GM19043 (cell line): ENCODE results near the gene BRF1.

Source experiments
- ATAC-seq: cut with Tn5 transposase; IDR thresholded peaks from one replicate; pipeline ENCODE4 v1.9.1; 2021; ENCODE audit warnings: low read depth; ENCODE audit not compliant: unreplicated experiment

The BRF1 gene

DNA sequence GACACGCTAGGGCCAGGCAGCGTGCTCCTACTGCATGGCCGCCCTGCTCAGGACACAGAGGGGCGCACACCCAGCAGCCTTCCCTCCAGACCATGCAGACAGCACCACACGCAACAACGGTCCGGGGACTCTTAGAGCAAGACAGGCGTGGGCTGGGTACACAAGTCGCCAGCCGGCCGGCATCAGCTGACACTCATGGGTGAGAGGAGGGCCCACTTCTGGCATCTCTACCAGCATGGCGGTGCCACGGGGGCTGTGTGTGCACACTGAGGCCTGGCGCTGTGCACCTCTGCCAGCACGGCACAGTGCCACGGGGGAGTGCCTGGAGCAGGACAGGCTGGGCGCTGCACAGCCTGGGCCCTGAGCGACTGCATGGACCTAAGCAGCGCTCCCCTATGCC lies 59.2 kb downstream of the BRF1 start:
- no peak for ATAC-seq

DNA sequence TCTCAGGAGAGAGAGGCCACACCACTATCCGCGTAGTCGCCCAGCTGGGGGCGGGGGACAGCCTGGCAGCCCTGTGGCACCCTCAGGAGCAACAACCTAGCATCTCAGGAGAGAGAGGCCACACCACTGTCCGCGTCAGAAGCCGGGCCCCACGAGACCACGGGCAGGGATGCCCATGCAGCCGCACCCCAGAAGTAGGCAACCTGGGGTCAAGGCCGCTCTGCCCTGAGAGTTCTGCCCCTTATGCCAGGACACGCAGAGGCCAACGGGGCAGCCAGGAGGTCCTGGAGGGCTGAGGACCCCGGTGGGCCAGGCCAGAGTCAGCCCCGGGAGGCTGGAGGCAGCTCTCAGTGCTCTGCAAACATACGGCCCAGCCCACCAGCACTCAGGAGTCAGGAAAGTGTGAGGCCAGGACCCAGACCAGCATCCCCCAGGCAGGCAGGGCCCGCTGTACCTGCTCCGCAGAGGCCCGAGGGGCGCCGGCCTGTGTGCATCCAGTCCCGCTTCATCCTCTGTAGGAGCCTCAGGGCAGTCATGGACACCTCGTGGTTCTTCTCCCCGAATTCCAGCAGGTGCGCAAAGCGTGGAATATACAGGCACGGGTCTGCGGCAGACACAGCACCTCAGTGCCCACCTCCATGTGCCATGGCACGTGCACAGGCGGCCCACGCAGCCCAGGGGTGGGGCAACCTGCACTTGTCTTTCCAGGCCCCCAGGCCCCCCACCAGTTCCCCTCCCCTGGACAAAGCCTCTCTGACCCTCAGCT lies 59.8 kb downstream of the BRF1 start:
- no peak for ATAC-seq

DNA sequence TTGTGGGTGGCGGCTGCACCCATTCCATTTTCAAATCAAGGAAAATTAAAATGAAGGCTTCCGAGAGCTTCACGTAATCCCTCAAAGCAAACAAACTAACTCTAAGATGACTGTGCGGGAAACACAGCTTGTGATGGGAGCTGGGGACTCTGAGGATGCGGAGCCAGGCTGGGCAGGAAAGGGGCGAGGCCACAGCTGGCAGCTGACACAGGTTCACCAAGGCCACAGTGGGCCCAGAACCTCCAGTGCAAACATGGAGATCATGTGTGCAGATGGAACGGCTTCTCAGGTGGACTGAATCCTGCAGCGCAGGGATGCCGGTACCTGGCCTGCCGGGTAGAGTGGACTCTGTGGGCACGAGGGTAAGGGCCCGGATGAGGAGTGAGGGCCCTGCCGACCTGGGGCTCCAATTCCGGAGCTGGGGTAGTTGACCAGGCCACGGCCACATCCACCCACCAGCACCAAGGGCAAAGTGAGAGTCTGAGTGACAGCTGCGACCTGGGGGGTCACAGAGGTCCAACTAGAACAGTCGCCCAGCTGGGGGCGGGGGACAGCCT lies 71.6 kb downstream of the BRF1 start:
- no peak for ATAC-seq

DNA sequence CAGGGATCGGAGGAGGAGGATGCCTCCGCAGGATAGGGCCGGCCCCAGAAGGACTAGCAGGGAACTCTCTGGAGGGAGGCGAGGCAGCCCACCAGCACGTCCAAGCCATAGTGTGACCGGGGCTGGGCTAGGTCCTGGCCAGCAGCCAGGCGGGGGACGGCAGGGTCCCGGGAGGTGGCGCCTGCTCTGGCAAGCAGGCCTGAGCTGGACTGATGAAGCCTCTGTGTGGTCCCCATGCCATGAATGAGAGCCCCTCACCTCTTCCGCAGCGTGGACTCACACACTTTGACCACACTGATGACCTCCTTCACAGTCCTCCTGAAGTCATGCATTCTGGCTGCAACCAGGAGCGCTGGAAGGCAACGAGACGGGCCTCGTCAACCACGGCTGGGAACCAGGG lies 72.2 kb downstream of the BRF1 start:
- no peak for ATAC-seq

DNA sequence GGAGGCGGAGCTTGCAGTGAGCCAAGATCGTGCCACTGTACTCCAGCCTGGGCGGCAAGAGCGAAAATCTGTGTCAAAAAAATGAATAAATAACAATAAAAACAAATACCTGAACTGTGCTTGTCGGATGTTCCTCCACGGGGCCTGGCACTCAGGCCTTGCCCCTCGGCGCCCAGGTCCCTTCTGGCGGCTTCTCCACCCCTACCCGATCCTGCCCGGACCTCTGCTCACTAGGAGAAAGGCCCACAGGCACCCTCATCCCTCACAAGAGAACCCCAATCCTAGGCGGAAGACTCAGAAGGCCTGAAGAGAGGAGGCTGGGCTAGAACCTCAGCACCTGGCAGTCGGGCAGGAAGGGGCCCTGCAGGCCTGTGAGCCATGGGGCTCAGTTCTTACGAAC lies 73.5 kb downstream of the BRF1 start:
- ATAC-seq, result no peak

- no peak for ATAC-seq
Observed at GRCh38 chr14:105226198-105226597, 74.6 kb downstream of the BRF1 start.

DNA sequence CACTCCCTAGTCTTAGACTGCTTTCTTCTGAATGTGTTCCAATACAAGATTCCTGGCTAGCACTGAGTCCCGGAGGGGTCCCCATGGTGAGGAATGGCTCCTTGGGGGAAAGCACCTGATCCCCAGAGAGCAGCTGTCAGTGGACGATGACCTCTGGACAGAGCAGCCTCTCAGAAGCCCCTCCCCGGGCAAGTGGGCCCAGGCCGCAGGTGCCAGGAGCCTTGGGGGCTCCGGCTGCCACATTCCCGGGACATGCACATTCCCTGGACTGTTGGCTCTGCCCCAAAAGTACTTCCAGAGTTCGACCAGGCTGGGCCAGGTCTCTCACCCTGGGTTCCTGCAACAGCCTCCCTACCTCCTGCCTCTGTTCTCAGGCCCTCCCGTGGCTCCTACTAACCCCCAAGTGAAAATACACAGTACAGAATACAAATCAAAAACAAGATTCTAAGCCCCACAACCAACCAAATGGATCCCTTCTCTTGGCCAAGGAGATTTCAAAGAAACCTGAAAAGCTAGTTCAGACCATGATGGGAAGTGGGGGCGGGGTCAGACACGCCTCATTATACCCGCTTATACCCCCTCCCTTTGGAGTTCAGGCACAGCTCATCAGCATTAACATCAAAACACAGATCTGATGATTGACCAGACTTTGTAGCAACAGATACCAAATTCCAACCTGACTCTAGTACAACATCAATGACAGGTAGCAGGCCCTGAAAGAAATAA lies 75.8 kb downstream of the BRF1 start:
- ATAC-seq, result no peak

DNA sequence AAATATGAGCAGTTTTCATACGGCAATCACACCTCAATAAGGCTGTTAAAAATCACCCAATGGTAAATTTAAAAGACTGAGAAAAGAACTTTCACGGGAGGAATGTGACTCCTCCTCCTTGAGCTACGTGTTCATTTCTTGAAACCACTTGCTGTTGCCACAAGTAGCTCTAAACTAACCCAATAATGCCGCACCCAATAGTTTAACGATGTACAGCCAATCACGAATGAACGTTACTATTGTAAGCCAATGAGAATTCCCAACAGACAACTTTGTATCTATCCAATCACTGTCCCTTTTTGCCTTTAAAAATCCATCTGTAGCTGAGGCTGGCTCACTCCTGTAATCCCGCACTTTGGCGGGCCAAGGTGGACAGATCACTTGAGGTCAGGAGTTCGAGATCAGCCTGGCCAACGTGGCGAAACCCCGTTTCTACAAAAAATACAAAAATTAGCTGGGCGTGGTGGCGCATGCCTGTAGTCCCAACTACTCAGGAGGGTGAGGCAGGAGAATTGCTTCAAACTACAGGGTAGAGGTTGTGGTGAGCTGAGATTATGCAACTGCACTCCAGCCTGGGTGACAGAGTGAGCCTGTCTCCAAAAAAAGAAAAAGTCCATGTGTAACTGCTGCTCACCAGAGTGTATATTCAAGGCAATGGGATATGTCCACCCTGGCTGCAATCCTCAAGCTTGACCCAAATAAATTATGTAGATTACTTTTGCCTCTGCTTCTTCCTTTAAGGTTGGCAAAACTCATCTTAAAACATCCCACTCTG lies 76.8 kb downstream of the BRF1 start:
- no peak for ATAC-seq

DNA sequence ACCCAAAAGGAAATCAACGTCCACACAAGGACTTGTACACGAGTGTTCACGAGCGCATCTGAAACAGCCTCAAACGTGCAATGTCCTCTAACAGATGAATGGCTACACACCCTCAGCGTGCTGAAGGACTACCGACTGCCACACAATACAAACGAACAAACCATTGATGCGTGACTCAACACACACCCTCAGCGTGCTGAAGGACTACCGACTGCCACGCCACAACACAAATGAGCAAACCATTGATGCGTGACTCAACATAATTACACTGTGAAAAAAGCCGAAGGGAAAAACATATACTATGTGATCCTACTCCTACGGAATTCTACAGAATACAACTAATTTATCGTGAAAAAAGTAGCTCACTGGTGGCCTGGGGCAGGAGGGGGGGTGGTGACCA lies 77.5 kb downstream of the BRF1 start:
- no peak for ATAC-seq

GRCh38 chr14:105221598-105222178 lies 79.1 kb downstream of the BRF1 start:
- ATAC-seq, result no peak

DNA sequence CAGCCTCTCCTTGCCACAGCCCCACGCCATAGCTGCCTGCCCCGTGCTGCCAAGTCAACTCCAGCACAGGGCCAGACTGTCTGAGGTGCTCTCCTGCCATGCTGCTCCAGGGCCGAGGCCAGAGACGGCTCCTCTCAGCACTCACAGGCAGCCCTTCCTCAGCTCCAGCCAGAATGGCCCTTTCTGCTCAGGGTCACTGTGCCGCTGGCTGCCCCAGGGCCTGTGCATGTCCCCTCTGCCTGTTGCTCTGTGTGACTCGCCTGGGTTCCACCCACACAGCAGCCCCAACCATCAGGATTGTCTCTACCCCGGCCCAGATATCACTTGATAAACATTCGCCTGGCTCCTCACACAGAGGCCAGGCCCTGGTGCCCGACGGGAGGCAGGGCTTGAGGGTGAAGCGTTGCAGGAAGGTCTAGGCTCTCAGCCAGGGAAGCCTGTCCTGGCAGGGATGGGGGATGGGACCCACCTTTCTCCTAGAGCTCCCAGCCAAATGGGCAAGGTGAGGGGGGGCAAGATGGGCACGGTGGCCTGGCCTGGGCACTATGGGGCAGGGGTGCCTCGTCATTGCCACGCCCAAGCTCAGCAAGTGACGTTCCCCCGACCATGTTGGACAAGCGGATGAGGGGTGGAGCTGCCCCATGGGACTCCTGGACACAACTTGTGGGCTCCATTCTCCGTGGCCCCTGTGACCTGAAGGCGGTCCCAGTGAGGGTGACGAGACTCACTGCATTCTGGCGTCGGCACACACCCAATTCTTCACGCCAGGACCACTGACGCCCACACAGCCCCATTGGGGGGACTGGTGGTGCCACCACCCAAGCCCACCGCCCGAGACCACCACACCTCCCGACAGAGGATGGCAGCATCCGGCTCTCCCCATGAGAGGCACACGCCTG lies 79.9 kb downstream of the BRF1 start:
- no peak for ATAC-seq

DNA sequence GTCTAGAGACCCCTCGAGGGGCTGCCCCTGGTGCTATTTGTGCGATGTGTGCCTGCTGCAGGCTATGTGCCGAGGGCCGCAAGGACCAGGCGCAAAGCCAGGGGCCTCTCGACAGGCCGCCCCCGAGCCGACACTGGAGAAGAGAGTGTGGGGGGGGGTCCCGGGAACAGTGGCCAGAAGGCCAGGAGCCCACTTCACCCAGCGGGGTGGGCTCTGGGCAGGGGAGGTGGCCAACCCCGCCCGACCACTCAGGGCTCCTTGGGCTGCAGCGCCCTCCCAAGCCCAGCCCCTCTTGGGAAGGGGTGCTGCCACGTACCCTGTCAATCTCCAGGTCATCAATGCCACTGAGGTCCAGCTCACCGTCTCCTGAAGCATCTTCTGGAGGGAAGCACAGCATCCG lies 81.0 kb downstream of the BRF1 start:
- ATAC-seq, result no peak

- ATAC-seq, result no peak
Observed at GRCh38 chr14:105219043-105219612, 81.7 kb downstream of the BRF1 start.

DNA sequence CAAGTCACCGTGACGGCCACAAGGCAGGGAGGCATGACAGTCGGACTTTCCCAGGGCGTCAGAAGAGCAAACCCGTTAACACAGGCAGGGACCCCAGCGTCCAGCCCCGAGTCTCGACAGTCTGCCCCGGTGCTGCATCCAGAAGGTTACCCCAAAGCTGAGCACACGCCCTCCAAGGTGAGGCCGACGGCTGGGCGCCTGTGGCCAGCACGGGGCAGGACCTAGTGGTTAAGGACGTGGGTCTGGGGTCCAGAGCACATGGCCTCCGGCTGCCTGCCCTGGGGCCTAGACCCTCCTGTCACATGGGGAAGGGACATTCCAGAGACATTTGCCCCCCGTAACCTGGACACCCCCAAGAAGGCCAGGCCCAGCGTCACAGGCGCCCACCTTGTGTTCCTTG lies 82.2 kb downstream of the BRF1 start:
- ATAC-seq, result no peak

GRCh38 chr14:105217774-105218173 lies 83.0 kb downstream of the BRF1 start:
- ATAC-seq, result no peak

DNA sequence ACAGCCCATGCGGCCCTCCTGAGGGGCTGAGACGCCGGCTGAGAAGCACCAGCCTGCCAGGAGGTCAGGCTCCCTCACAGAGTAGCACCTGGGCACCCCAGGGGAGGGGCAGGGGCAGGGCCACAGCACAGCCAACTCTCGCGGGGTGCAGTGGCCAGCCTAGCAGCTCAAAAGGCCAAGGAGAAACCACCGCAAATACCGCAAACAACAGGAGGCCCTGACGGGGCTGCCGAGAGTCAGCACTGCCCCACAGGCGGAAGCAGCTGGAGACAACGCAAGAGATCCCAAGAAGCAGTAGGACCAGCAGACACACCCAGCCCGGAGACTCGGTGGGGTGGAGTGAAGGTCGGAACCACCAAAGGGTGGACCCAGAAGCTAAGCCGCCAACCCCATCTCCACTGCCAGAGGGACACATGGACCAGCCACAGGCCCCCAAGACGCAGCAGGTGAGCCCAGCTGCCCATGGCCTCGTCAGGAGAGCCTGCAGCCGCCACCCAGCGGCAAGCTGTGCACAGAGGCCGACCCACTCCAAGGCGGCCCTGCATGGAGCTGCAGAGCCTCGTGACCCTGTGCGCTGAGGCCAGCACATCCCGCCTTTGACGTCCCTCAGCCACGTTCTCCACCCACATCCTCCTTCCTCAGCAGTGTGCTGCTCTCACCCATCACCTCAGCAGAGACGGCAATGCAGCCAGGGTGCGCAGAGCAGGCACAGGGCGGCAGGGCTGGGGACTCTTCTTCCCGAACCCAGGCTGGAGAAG lies 84.1 kb downstream of the BRF1 start:
- ATAC-seq, result no peak

GRCh38 chr14:105215602-105216001 lies 85.2 kb downstream of the BRF1 start:
- ATAC-seq, result no peak

GRCh38 chr14:105214324-105214915 lies 86.4 kb downstream of the BRF1 start:
- ATAC-seq, result no peak
